Daoy (cell line): ENCODE measurements around the gene TNFSF12. TPM values are rescaled to one million over a fixed set of nuclear protein-coding genes. Genes with fewer than 3 reads are reported as not detected.

Source experiments
- DNase-seq: peaks from one replicate; pipeline ENCODE4 v3.0.0-alpha.2; 2015; ENCODE audit warnings: low read depth
- total RNA-seq: library from RNA; depleted of rRNA; stranded (reverse); fragments of >200 nt; shearing (Covaris generic); gene quantifications from 2 replicates; pipeline ENCODE4 v1.2.3, GENCODE V29; 2014; rRNA removed

Gene TNFSF12
- total RNA-seq, result 1.6 and 6.4 TPM in 2 replicates

- peak; percentile 49 for DNase-seq
Observed at GRCh38 chr17:7548585-7549400, at the start of gene TNFSF12. Gene TNFSF12 (plus strand): TSS chr17:7549058. CDS start chr17:7549154, 96 bp downstream.

- no peak for DNase-seq
Observed at GRCh38 chr17:7499161-7499560, 49.7 kb upstream of the TNFSF12 start.

GRCh38 chr17:7501729-7502128, 47.1 kb upstream of the TNFSF12 start:
- DNase-seq, result no peak

GRCh38 chr17:7502171-7502847, 46.5 kb upstream of the TNFSF12 start:
- no peak for DNase-seq

GRCh38 chr17:7502987-7503386, 45.9 kb upstream of the TNFSF12 start:
- no peak for DNase-seq

GRCh38 chr17:7503521-7503920, 45.3 kb upstream of the TNFSF12 start:
- DNase-seq, result no peak

GRCh38 chr17:7508145-7508544, 40.7 kb upstream of the TNFSF12 start:
- DNase-seq, result no peak

GRCh38 chr17:7508846-7509245, 40.0 kb upstream of the TNFSF12 start:
- DNase-seq, result no peak

- DNase-seq, result no peak
Observed at GRCh38 chr17:7509937-7510336, 38.9 kb upstream of the TNFSF12 start.

- no peak for DNase-seq
Observed at GRCh38 chr17:7511108-7511507, 37.8 kb upstream of the TNFSF12 start.

- no peak for DNase-seq
Observed at GRCh38 chr17:7512105-7512504, 36.8 kb upstream of the TNFSF12 start.

- no peak for DNase-seq
Observed at GRCh38 chr17:7512824-7513540, 35.9 kb upstream of the TNFSF12 start.

- DNase-seq, result no peak
Observed at GRCh38 chr17:7513850-7514419, 34.9 kb upstream of the TNFSF12 start.

GRCh38 chr17:7515911-7516610, 32.8 kb upstream of the TNFSF12 start:
- DNase-seq, result no peak

GRCh38 chr17:7523033-7523432, 25.8 kb upstream of the TNFSF12 start:
- peak; percentile 34 for DNase-seq

GRCh38 chr17:7528842-7529241, 20.0 kb upstream of the TNFSF12 start:
- DNase-seq, result no peak

GRCh38 chr17:7530023-7530900, 18.6 kb upstream of the TNFSF12 start:
- no peak for DNase-seq

- DNase-seq, result no peak
Observed at GRCh38 chr17:7538050-7538449, 10.8 kb upstream of the TNFSF12 start.

- peak; percentile 42 for DNase-seq
Observed at GRCh38 chr17:7538891-7539545, 9.8 kb upstream of the TNFSF12 start.

- DNase-seq, result no peak
Observed at GRCh38 chr17:7541074-7541621, 7.7 kb upstream of the TNFSF12 start.
